Ovary (tissue), 3 donors: ENCODE data around the gene TEX54.

ENCODE experiments used
- POLR2A ChIP-seq: fragments of 450-650 bp; IDR thresholded peaks from one replicate; pipeline ENCODE4 v1.6.1; 2017; ENCODE audit warnings: antibody characterized with exemption, mild to moderate bottlenecking, moderate library complexity
- TF ChIP-seq, protein P1 (sequence below), 3 donors: fragments of 450-650 bp in 2 of 3; fragments of 200-600 bp in 1 of 3; IDR thresholded peaks; one replicate each; pipeline versions ENCODE4 v1.5.1 to v1.8.0; 2016 to 2022; ENCODE audit warnings: antibody characterized with exemption in 3 of 3, mild to moderate bottlenecking in 1 of 3
- donor health status: DM: no; HTN: no; CAD: no.

DNA sequence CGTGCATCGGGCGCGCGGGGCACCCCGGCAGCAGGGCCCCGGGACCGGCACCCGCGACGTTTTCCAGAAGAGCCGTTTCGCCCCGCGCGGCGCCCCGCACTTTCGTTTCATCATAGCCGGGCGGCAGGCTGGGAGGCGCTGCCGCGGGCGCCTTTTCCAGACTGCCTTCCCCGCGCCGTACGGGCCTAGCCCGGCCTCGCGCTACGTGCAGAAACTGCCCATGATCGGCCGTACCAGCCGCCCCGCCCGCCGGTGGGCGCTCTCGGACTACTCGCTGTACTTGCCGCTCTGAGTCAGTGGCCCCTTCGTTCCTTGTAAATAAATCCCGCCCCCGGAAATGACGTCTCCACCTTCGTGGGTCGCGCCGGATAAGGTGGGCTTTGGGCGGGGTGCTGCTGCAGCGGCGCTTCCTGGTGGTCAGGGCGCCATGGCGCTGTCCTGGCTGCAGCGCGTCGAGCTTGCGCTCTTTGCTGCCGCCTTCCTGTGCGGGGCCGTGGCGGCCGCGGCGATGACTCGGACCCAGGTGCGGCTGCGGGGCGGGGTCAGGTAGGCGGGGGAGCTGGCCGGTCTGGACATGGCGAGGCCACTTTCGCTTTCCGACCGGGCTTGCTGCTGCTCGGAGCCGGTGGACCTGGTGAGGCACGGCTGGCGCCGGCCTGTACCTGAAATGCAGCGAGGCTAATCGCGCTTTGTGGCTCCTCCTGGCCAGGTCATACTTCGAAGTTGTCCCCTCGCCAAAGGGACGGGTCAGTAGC lies 45.5 kb downstream of the TEX54 start, which contains the start of gene TMEM179B:
- peak; percentile 91 for TF ChIP-seq POLR2A
- TF ChIP-seq, protein P1, sequence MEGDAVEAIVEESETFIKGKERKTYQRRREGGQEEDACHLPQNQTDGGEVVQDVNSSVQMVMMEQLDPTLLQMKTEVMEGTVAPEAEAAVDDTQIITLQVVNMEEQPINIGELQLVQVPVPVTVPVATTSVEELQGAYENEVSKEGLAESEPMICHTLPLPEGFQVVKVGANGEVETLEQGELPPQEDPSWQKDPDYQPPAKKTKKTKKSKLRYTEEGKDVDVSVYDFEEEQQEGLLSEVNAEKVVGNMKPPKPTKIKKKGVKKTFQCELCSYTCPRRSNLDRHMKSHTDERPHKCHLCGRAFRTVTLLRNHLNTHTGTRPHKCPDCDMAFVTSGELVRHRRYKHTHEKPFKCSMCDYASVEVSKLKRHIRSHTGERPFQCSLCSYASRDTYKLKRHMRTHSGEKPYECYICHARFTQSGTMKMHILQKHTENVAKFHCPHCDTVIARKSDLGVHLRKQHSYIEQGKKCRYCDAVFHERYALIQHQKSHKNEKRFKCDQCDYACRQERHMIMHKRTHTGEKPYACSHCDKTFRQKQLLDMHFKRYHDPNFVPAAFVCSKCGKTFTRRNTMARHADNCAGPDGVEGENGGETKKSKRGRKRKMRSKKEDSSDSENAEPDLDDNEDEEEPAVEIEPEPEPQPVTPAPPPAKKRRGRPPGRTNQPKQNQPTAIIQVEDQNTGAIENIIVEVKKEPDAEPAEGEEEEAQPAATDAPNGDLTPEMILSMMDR (IDR thresholded peaks at IDR 0.05): peak; percentile 13 to 57 (median 57)
